Fibroblast of lung (primary cell): ENCODE measurements around the gene KPNA1.

Experiments
- EZH2 ChIP-seq: IDR thresholded peaks from 2 replicates; pipeline ENCODE4 v1.5.1; 2012; ENCODE audit warnings: low read length, control low read depth, mild to moderate bottlenecking; ENCODE audit errors: missing control alignments
- TF ChIP-seq, protein P1 (sequence below), 2 donors: IDR thresholded peaks in 1 of 2; conservative IDR thresholded peaks in 1 of 2; 1 replicate in 1 of 2; 2 replicates in 1 of 2; pipeline ENCODE4 v1.5.1; 2011 to 2012; ENCODE audit warnings: low read length in 2 of 2, control low read depth in 1 of 2, inconsistent platforms in 1 of 2, low read depth in 1 of 2, mild to moderate bottlenecking in 1 of 2

DNA sequence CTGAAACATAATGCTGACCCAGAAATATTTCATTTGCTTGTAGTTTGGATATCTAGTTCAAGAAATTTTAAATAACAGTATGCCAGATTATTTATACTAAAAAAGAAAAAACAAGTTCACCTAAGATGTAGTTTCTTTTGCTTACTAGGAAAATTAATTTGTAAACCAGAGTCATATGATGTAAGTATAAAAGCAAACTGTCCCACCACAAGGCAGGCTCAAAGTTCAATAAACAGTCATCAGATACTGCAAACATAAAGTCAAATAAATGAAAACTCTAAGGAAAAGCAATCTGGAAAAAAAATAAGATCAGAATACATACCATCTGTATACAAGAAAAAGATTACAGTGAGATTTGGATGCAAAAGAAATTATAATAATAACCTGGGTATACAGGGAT, 58.7 kb downstream of the KPNA1 start:
- TF ChIP-seq EZH2, result no peak
- TF ChIP-seq, protein P1, sequence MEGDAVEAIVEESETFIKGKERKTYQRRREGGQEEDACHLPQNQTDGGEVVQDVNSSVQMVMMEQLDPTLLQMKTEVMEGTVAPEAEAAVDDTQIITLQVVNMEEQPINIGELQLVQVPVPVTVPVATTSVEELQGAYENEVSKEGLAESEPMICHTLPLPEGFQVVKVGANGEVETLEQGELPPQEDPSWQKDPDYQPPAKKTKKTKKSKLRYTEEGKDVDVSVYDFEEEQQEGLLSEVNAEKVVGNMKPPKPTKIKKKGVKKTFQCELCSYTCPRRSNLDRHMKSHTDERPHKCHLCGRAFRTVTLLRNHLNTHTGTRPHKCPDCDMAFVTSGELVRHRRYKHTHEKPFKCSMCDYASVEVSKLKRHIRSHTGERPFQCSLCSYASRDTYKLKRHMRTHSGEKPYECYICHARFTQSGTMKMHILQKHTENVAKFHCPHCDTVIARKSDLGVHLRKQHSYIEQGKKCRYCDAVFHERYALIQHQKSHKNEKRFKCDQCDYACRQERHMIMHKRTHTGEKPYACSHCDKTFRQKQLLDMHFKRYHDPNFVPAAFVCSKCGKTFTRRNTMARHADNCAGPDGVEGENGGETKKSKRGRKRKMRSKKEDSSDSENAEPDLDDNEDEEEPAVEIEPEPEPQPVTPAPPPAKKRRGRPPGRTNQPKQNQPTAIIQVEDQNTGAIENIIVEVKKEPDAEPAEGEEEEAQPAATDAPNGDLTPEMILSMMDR (conservative IDR thresholded peaks at IDR 0.05 in 1 of 2, IDR thresholded peaks at IDR 0.05 in 1 of 2; ENCODE audit: low read depth in 1 of 2, low read length in 2 of 2), result no peak
